Glutamatergic neuron (in vitro differentiated cells): ENCODE results near the gene SEPTIN11. TPM values are rescaled to one million over a fixed set of nuclear protein-coding genes. Genes with fewer than 3 reads are reported as not detected.
A peak's percentile ranks its signal among the peaks of the same experiment; 100 is the strongest.

Experiments used
- DNase-seq: peaks from one replicate; pipeline ENCODE4 v3.0.0; 2022
- H3K27ac Mint-ChIP-seq: one replicate; pipeline ENCODE4 v1.8.0; 2020; ENCODE audit warnings: mild to moderate bottlenecking, mixed read lengths, inconsistent platforms; ENCODE audit not compliant: unreplicated experiment
- H3K27me3 Mint-ChIP-seq: one replicate; pipeline ENCODE4 v1.8.0; 2020; ENCODE audit warnings: mild to moderate bottlenecking, moderate library complexity, mixed read lengths, inconsistent platforms; ENCODE audit not compliant: unreplicated experiment
- H3K36me3 Mint-ChIP-seq: one replicate; pipeline ENCODE4 v1.8.0; 2020; ENCODE audit warnings: mild to moderate bottlenecking, mixed read lengths, inconsistent platforms; ENCODE audit not compliant: unreplicated experiment
- H3K4me1 Mint-ChIP-seq: one replicate; pipeline ENCODE4 v1.8.0; 2020; ENCODE audit warnings: mild to moderate bottlenecking, low read depth, mixed read lengths, inconsistent platforms; ENCODE audit not compliant: unreplicated experiment
- H3K4me3 Mint-ChIP-seq: one replicate; pipeline ENCODE4 v1.8.0; 2020; ENCODE audit warnings: mild to moderate bottlenecking, mixed read lengths, inconsistent platforms; ENCODE audit not compliant: unreplicated experiment
- H3K9me3 Mint-ChIP-seq: one replicate; pipeline ENCODE4 v1.8.0; 2020; ENCODE audit warnings: mild to moderate bottlenecking, moderate library complexity, mixed read lengths, inconsistent platforms; ENCODE audit not compliant: unreplicated experiment
- CTCF ChIP-seq: fragments of 200-600 bp; sonication (generic); IDR thresholded peaks from one replicate; pipeline ENCODE4 v1.5.0; 2021; ENCODE audit not compliant: partially characterized antibody, unreplicated experiment
- total RNA-seq: library from RNA; stranded (reverse); fragmentation: NEBNext Ultra II Directional; extraction: Animal tissue kit (Norgen Biotek cat#: 25700); gene quantifications from one replicate; pipeline ENCODE4 v1.2.1, GENCODE V29; 2021; ENCODE audit not compliant: unreplicated experiment

Gene SEPTIN11
- total RNA-seq, 1 donor from 2014 or later = 422 TPM

GRCh38 chr4:76993787-76994641 is 44.5 kb downstream of the SEPTIN11 start:
- DNase-seq = no peak
- Mint-ChIP-seq H3K4me1 (peaks cover 49% of the 10 kb centered on the region), H3K36me3 (peaks cover 14% of the 10 kb centered on the region), H3K4me3 (no peak overlapping the region), H3K9me3 (peaks cover 13% of the 10 kb centered on the region), H3K27ac (no peak overlapping the region), H3K27me3 (peaks cover 2% of the 10 kb centered on the region)
- no peak for TF ChIP-seq CTCF

- H3K36me3 Mint-ChIP-seq = peaks cover 5% of the 10 kb centered on the region
- H3K27ac Mint-ChIP-seq = peak overlapping the region; percentile 93
- H3K4me3 Mint-ChIP-seq = peak overlapping the region; percentile 47
- no peak for TF ChIP-seq CTCF
- peaks cover 2% of the 10 kb centered on the region for H3K27me3 Mint-ChIP-seq
- peaks cover 11% of the 10 kb centered on the region for H3K9me3 Mint-ChIP-seq
- H3K4me1 Mint-ChIP-seq = peaks cover 55% of the 10 kb centered on the region
- DNase-seq = no peak
Observed at GRCh38 chr4:76995776-76996175, 46.2 kb downstream of the SEPTIN11 start.

- Mint-ChIP-seq H3K4me3 (peak overlapping the region; percentile 41), H3K27me3 (peaks cover 2% of the 10 kb centered on the region), H3K9me3 (peaks cover 11% of the 10 kb centered on the region), H3K36me3 (peaks cover 5% of the 10 kb centered on the region), H3K27ac (peak overlapping the region; percentile 93), H3K4me1 (peaks cover 52% of the 10 kb centered on the region)
- no peak for DNase-seq
- no peak for TF ChIP-seq CTCF
Observed at GRCh38 chr4:76996445-76996844, 46.9 kb downstream of the SEPTIN11 start.

- H3K9me3 Mint-ChIP-seq = peaks cover 9% of the 10 kb centered on the region
- H3K27me3 Mint-ChIP-seq = peaks cover 2% of the 10 kb centered on the region
- no peak for DNase-seq
- H3K36me3 Mint-ChIP-seq = peaks cover 5% of the 10 kb centered on the region
- peak overlapping the region; percentile 93 for H3K27ac Mint-ChIP-seq
- TF ChIP-seq CTCF = no peak
- peaks cover 52% of the 10 kb centered on the region for H3K4me1 Mint-ChIP-seq
- peak overlapping the region; percentile 50 for H3K4me3 Mint-ChIP-seq
Observed at GRCh38 chr4:76997077-76997476, 47.5 kb downstream of the SEPTIN11 start.

- no peak for TF ChIP-seq CTCF
- Mint-ChIP-seq H3K9me3 (peaks cover 9% of the 10 kb centered on the region), H3K4me1 (peaks cover 51% of the 10 kb centered on the region), H3K27ac (peak overlapping the region; percentile 93), H3K27me3 (peaks cover 2% of the 10 kb centered on the region), H3K4me3 (peak overlapping the region; percentile 50), H3K36me3 (peaks cover 5% of the 10 kb centered on the region)
- no peak for DNase-seq
Observed at GRCh38 chr4:76997532-76997931, 48.0 kb downstream of the SEPTIN11 start.
